ENCODE data around the gene NDUFAB1. TPM values are rescaled to one million over a fixed set of nuclear protein-coding genes. Genes with fewer than 3 reads are reported as not detected.
A peak's percentile ranks its signal among the peaks of the same experiment; 100 is the strongest.

Gene NDUFAB1
- total and polyA plus RNA-seq, 2 of the 13 experiments (the other 11 are each of a cell fraction or from before 2014, with no cell fraction given), result 221 to 601 TPM

DNA sequence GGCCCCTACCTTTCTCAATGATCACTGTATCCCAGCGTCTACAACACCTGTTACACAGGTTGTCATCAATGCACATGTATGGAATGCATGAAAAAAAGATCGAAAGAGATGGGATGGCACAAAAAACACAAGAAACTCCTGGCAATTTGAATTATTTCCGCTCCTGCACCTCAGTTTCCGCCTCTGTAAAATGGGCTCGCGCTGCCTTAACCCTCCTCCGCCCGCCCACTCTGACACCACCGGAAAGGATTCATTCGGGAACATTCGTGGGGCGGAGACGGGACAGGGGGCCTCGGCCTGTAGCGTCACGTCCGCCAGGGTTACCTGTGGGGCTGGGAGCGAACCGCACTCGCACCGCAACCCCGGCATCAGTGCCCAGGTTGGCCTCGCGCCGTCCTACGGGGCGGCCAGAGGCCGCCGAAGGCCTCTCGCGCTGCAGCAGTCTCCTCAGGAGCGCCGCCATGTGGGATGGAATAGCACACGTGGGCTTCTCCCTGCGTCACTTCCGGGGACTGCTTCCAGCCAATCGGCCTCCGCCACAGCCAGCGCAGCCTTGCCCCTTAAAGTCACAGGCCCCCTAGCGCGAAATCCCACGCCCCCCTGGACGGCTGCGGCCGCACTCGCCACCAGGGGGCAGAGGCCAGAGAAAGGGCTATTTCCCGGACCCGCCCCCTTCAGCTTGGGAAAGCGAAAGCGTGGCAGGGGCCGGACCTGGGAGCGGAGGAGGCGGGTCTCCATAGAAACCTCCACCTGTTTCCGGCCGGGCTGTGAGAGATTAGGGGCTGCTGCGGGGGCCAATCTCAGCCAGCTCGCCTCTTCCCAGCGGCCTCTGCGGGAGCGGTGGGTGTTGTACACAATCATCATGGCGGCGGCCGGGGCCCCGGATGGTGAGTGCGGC is 39.0 kb downstream of the NDUFAB1 start, which contains the start of the genes EARS2 and UBFD1 (continued):
- TF ChIP-seq RXRB (CRISPR knock-in tag; IDR thresholded peaks at IDR 0.05; ENCODE audit: borderline replicate concordance) (peak; percentile 77; the same call in 1 of the 2 replicates), NBN (conservative IDR thresholded peaks at IDR 0.05) (no peak), IRF2 (CRISPR knock-in tag; IDR thresholded peaks at IDR 0.05) (peak; percentile 100), FOXK2 (IDR thresholded peaks at IDR 0.05) (peak; percentile 81), MEIS2 (CRISPR knock-in tag; IDR thresholded peaks at IDR 0.05) (no peak; the same call in 1 of the 2 replicates), PTBP1 (IDR thresholded peaks at IDR 0.05; ENCODE audit: low read depth, low read length, poor library complexity, severe bottlenecking) (peak; percentile 84), HNRNPH1 (optimal IDR thresholded peaks at IDR 0.05; ENCODE audit: low read depth, low read length) (no peak), ZSCAN9 (CRISPR knock-in tag; IDR thresholded peaks at IDR 0.05; ENCODE audit: borderline replicate concordance) (peak; percentile 86), ZEB1 (IDR thresholded peaks at IDR 0.05; ENCODE audit: insufficient replicate concordance, low read depth) (peak; percentile 91), ZNF577 (CRISPR knock-in tag; IDR thresholded peaks at IDR 0.05; ENCODE audit: borderline replicate concordance, low read depth) (peak; percentile 94; the same call in 1 of the 2 replicates), HES4 (CRISPR knock-in tag; IDR thresholded peaks at IDR 0.05; ENCODE audit: borderline replicate concordance) (peak; percentile 55; the same call in 1 of the 2 replicates), ELF4 (CRISPR knock-in tag; IDR thresholded peaks at IDR 0.05; ENCODE audit: borderline replicate concordance) (peak; percentile 74; the same call in 1 of the 2 replicates), RAD51 (IDR thresholded peaks at IDR 0.05; ENCODE audit: borderline replicate concordance) (peak; percentile 73; the same call in 1 of the 2 replicates), MYPOP (CRISPR knock-in tag; IDR thresholded peaks at IDR 0.05) (peak; percentile 93), ZNF678 (CRISPR knock-in tag; IDR thresholded peaks at IDR 0.05) (0 out of 2 replicates have a peak, but pooled peaks have one; percentile 70), POGK (CRISPR knock-in tag; conservative IDR thresholded peaks at IDR 0.05) (peak; percentile 96), ATF7 (IDR thresholded peaks at IDR 0.05) (0 out of 2 replicates have a peak, but pooled peaks have one; percentile 15), ATF7 (CRISPR knock-in tag; IDR thresholded peaks at IDR 0.05) (no peak; the same call in 1 of the 2 replicates), ZNF143 (CRISPR knock-in tag; IDR thresholded peaks at IDR 0.05) (peak; percentile 90), ZNF224 (CRISPR knock-in tag; IDR thresholded peaks at IDR 0.05) (peak; percentile 95; the same call in 1 of the 2 replicates), ZBTB7A (CRISPR knock-in tag; IDR thresholded peaks at IDR 0.05) (peak; percentile 19; the same call in 1 of the 2 replicates), ARNTL (CRISPR knock-in tag; IDR thresholded peaks at IDR 0.05) (peak; percentile 90), ZNF839 (CRISPR knock-in tag; IDR thresholded peaks at IDR 0.05; ENCODE audit: borderline replicate concordance) (peak; percentile 87; the same call in 1 of the 2 replicates), SMAD1 (CRISPR knock-in tag; IDR thresholded peaks at IDR 0.05; ENCODE audit: borderline replicate concordance, low read depth) (peak; percentile 100), SRSF4 (IDR thresholded peaks at IDR 0.05; ENCODE audit: low read depth, low read length, poor library complexity, severe bottlenecking) (peak; percentile 27), MIXL1 (CRISPR knock-in tag; IDR thresholded peaks at IDR 0.05) (peak; percentile 92; the same call in 1 of the 2 replicates)
- TF ChIP-seq, protein P1, sequence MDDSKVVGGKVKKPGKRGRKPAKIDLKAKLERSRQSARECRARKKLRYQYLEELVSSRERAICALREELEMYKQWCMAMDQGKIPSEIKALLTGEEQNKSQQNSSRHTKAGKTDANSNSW (CRISPR knock-in tag; IDR thresholded peaks at IDR 0.05; ENCODE audit: borderline replicate concordance), result peak; percentile 40; the same call in 1 of the 2 replicates
- TF ChIP-seq, protein P2, sequence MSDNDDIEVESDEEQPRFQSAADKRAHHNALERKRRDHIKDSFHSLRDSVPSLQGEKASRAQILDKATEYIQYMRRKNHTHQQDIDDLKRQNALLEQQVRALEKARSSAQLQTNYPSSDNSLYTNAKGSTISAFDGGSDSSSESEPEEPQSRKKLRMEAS (IDR thresholded peaks at IDR 0.05), result peak; percentile 100

All from HepG2 (cell line).